Stimulated activated naive B cell treated with anti-CD40 and anti-IgM and Interleukin-4, amounts not matched to agents 10 μg/mL and 1 μg/mL and 100 μg/mL, for 72 hours (primary cell): ENCODE data around the gene PMVK.
"Not testable (repeated sequence)": the region's sequence is repeated elsewhere in the genome, so short reads cannot be mapped to it uniquely, and the experiment has no call there.

Source experiments
- ATAC-seq, 2 donors: fragments of 150-1000 bp; cut with Tn5 transposase; replicated peaks; 2 replicates each; pipeline ENCODE4 v1.10.0; 2021; ENCODE audit warnings: moderate library complexity in 1 of 2
- DNase-seq: peaks from one replicate; pipeline ENCODE4 v3.0.0; 2021
- H3K27ac Mint-ChIP-seq: one replicate; pipeline ENCODE4 v1.8.0; 2022; ENCODE audit warnings: mild to moderate bottlenecking, mixed read lengths
- H3K27me3 Mint-ChIP-seq, 2 donors: one replicate each; pipeline ENCODE4 v1.8.0; 2022; ENCODE audit warnings: mixed read lengths in 2 of 2
- H3K36me3 Mint-ChIP-seq, 2 donors: one replicate each; pipeline ENCODE4 v1.8.0; 2022; ENCODE audit warnings: mixed read lengths in 2 of 2, mild to moderate bottlenecking in 1 of 2
- H3K4me1 Mint-ChIP-seq, 2 donors: one replicate each; pipeline ENCODE4 v1.8.0; 2022; ENCODE audit warnings: mixed read lengths in 2 of 2, mild to moderate bottlenecking in 1 of 2
- H3K4me3 Mint-ChIP-seq, 2 donors: one replicate each; pipeline ENCODE4 v1.8.0; 2022; ENCODE audit warnings: mild to moderate bottlenecking in 2 of 2, mixed read lengths in 2 of 2, moderate library complexity in 1 of 2
- H3K9me3 Mint-ChIP-seq, 2 donors: one replicate each; pipeline ENCODE4 v1.8.0; 2022; ENCODE audit warnings: mixed read lengths in 2 of 2, mild to moderate bottlenecking in 1 of 2

The PMVK gene

DNA sequence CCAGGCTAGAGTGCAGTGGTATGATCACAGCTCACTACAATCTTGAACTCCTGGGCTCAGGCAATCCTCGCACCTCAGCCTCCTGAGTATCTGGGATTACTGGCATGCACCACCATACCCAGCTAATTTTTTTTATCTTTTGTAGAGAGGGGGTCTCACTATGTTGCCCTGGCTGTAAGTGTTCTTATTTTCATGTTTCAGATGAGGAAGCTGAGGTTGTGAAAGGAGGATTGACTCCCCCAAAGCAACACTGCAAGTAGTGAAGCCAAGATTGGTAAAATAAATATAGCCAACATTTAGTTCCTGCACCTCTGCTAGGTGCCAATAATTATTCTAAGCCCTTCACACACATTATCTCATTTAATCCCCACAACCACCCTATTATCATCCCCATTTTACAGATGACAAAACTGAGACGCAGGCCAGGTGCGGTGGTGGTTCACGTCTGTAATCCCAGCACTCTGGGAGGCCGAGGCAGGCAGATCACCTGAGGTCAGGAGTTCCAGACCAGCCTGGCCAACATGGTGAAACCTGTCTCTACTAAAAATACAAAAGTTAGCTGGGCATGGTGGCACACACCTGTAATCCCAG is 2.1 kb downstream of the PMVK start:
- Mint-ChIP-seq H3K36me3 (peaks cover 11 to 17% of the 10 kb centered on the region in 2 donors), H3K9me3 (no peaks in the 10 kb centered on the region), H3K27ac (no peak overlapping the region), H3K27me3 (no peaks in the 10 kb centered on the region), H3K4me1 (peaks cover 24 to 30% of the 10 kb centered on the region in 2 donors), H3K4me3 (peak overlapping the region in 1 of 2 donors; percentile 10)
- DNase-seq, result no peak
- ATAC-seq, result no peak

GRCh38 chr1:154931940-154932487 is 4.5 kb downstream of the PMVK start:
- DNase-seq (no peak), ATAC-seq (no peak)
- Mint-ChIP-seq H3K4me1 (peaks cover 15 to 20% of the 10 kb centered on the region in 2 donors), H3K36me3 (peaks cover 30% of the 10 kb centered on the region in 2 donors), H3K4me3 (no peak overlapping the region), H3K27me3 (no peaks in the 10 kb centered on the region), H3K27ac (no peak overlapping the region), H3K9me3 (no peaks in the 10 kb centered on the region)

GRCh38 chr1:154926201-154926600 is 10.3 kb downstream of the PMVK start:
- Mint-ChIP-seq H3K9me3 (no peaks in the 10 kb centered on the region), H3K4me3 (no peak overlapping the region), H3K4me1 (peaks cover 19 to 25% of the 10 kb centered on the region in 2 donors), H3K27ac (no peak overlapping the region), H3K27me3 (no peaks in the 10 kb centered on the region), H3K36me3 (peaks cover 46 to 65% of the 10 kb centered on the region in 2 donors)
- ATAC-seq (no peak), DNase-seq (no peak)

GRCh38 chr1:154925335-154926170 is 11.0 kb downstream of the PMVK start:
- H3K36me3 Mint-ChIP-seq, result peaks cover 46 to 65% of the 10 kb centered on the region in 2 donors
- H3K4me3 Mint-ChIP-seq, result no peak overlapping the region
- DNase-seq (no peak), ATAC-seq (peak; percentile 50 to 60)
- H3K27me3 Mint-ChIP-seq, result no peaks in the 10 kb centered on the region
- peak overlapping the region; percentile 68 for H3K27ac Mint-ChIP-seq
- H3K4me1 Mint-ChIP-seq, result peaks cover 19 to 25% of the 10 kb centered on the region in 2 donors
- no peaks in the 10 kb centered on the region for H3K9me3 Mint-ChIP-seq

- peaks cover 15 to 25% of the 10 kb centered on the region in 2 donors for H3K4me1 Mint-ChIP-seq
- no peak overlapping the region for H3K27ac Mint-ChIP-seq
- ATAC-seq (no peak), DNase-seq (no peak)
- H3K4me3 Mint-ChIP-seq, result no peak overlapping the region
- peaks cover 36 to 56% of the 10 kb centered on the region in 2 donors for H3K36me3 Mint-ChIP-seq
- H3K9me3 Mint-ChIP-seq, result no peaks in the 10 kb centered on the region
- H3K27me3 Mint-ChIP-seq, result no peaks in the 10 kb centered on the region
These were observed 12.8 kb downstream of the PMVK start for GRCh38 chr1:154923695-154924094.

- no peaks in the 10 kb centered on the region for H3K4me1 Mint-ChIP-seq
These were observed 23.2 kb downstream of the PMVK start for GRCh38 chr1:154913273-154913672.

DNA sequence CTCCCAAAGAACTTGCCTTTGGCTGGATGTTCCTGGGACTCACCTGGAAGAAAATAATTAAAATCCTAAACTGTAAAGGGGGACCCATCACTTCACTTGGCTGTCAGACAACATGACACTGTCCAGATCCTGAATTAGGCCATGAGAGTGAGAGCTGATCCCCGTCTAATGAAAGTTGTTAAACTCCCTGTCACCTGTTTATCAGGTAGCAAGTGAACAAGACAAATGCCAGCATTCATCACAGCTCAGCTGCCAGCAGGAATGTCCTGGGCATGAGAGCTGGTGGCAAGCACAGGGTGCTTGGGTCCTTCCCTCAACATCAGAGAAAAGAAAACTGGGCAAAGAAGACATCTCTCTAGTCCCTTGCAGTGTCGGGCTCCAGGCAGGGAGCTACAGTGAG is 23.8 kb downstream of the PMVK start:
- H3K4me3 Mint-ChIP-seq, result no peak overlapping the region
- ATAC-seq, result no peak
- H3K36me3 Mint-ChIP-seq, result peaks cover 12 to 13% of the 10 kb centered on the region in 2 donors
- peaks cover 0 to 2% of the 10 kb centered on the region in 2 donors for H3K9me3 Mint-ChIP-seq
- DNase-seq, result no peak
- H3K27me3 Mint-ChIP-seq, result no peaks in the 10 kb centered on the region
- peak overlapping the region; percentile 69 for H3K27ac Mint-ChIP-seq
- H3K4me1 Mint-ChIP-seq, result no peaks in the 10 kb centered on the region

More at GRCh38 chr1:154913273-154913672, 23.2 kb downstream of the PMVK start:
- Mint-ChIP-seq H3K27ac (peak overlapping the region; percentile 69), H3K4me3 (no peak overlapping the region), H3K27me3 (no peaks in the 10 kb centered on the region), H3K36me3 (peaks cover 12% of the 10 kb centered on the region in 2 donors), H3K9me3 (peaks cover 0 to 2% of the 10 kb centered on the region in 2 donors)
- DNase-seq (no peak), ATAC-seq (no peak)

DNA sequence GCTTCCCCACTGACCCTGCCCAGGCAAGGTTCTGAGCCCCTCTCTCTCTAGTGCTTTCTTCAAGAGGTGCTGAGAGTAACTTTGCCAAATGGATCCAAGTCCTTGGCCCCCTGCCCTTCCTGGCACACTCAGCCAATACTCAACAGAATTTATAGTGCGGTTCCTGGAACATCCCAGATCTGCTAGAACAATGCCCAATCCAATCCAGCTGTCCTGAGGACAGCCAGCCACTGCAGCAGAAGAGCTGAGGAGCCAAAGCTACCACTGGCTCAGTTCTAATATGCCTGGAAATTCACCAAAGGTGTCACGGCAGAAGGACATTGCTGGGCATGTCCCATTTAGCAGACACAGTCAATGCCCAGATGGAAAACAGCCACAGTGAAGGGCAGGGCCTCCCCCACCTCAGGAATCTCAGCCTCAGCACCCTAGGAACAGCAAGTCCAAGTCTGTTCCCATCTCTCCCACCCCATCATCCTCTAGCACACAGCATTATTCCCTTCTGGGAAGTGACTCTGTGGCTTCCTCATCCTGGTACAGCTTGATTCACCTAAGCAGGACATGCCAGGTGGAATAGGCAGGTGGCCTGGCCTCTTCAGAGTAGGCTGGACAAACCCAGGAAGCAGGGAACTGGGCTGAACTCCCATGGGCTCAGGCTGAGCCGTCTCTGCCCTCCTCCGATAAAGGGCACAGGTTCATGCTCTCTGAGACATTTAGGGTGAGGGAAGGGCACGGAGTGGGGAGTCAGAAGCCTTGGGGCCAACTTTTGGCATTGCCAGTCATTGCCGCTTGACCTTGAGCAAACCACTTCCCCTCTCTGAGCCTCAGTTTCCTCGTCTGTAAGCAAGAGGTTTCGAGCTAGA is 24.6 kb downstream of the PMVK start:
- no peak overlapping the region for H3K4me3 Mint-ChIP-seq
- no peak for ATAC-seq
- peaks cover 10 to 11% of the 10 kb centered on the region in 2 donors for H3K36me3 Mint-ChIP-seq
- no peaks in the 10 kb centered on the region for H3K4me1 Mint-ChIP-seq
- no peak overlapping the region for H3K27ac Mint-ChIP-seq
- peaks cover 0 to 2% of the 10 kb centered on the region in 2 donors for H3K9me3 Mint-ChIP-seq
- DNase-seq, result no peak
- H3K27me3 Mint-ChIP-seq, result no peaks in the 10 kb centered on the region

DNA sequence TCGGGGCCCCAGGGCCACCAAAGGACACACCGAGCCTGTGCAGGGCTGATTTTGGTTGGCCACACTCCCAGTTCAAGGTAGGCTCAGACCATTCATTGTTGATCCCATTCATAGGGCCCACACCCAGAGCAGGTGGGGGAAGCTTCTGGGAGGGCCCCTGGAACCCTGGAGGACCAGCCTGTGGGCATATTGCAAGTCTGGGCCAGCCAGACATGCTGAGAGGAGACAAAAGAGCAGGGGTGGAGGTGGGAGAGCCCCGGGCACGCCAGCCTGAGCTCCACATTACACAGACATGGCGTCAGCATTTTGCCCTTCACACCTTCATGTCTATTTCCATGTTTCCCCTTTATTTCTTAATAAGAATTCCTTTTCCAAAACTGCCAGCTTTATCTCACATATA is 25.7 kb downstream of the PMVK start:
- Mint-ChIP-seq H3K27ac (no peak overlapping the region), H3K27me3 (no peaks in the 10 kb centered on the region), H3K36me3 (peaks cover 1 to 3% of the 10 kb centered on the region in 2 donors)

GRCh38 chr1:154908937-154909336 is 27.6 kb downstream of the PMVK start:
- Mint-ChIP-seq H3K9me3 (no peaks in the 10 kb centered on the region), H3K4me3 (no peak overlapping the region), H3K27ac (no peak overlapping the region), H3K4me1 (no peaks in the 10 kb centered on the region), H3K27me3 (no peaks in the 10 kb centered on the region), H3K36me3 (peaks cover 0 to 1% of the 10 kb centered on the region in 2 donors)
- no peak for ATAC-seq
- no peak for DNase-seq

More for the DNA sequence above, 25.7 kb downstream of the PMVK start:
- H3K9me3 Mint-ChIP-seq, result no peaks in the 10 kb centered on the region
- H3K4me1 Mint-ChIP-seq, result no peaks in the 10 kb centered on the region
- ATAC-seq (no peak), DNase-seq (no peak)
- no peak overlapping the region for H3K4me3 Mint-ChIP-seq

GRCh38 chr1:154908129-154908528 is 28.4 kb downstream of the PMVK start:
- not testable (repeated sequence) for H3K27ac Mint-ChIP-seq, ATAC-seq, H3K9me3 Mint-ChIP-seq, H3K36me3 Mint-ChIP-seq, H3K27me3 Mint-ChIP-seq, H3K4me3 Mint-ChIP-seq, DNase-seq, H3K4me1 Mint-ChIP-seq

DNA sequence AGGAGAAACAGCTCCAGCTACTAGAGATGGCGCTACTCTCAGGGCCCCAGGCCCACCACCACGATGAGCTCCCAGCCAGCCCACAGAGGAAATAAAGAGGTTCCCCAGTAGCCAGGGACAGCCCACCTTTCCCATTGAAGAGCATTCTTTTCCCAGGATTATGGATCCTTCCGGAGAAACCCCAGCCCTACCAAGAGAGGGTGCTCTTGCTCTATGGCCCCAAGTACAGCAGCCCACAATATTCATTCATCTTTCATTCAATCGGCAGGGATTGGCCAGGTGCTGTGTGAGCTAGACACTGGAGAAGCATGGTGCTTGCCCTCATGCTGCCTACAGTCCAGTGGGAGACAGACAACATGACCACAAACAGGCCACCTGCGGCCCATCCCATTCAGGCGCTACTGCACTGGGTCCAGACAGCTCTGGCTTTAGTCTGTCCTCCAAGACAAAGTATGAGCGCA is 29.9 kb downstream of the PMVK start:
- Mint-ChIP-seq H3K9me3 (no peaks in the 10 kb centered on the region), H3K27ac (no peak overlapping the region), H3K4me3 (no peak overlapping the region), H3K36me3 (peaks cover 0 to 1% of the 10 kb centered on the region in 2 donors), H3K27me3 (no peaks in the 10 kb centered on the region), H3K4me1 (no peaks in the 10 kb centered on the region)
- DNase-seq (no peak), ATAC-seq (no peak)

DNA sequence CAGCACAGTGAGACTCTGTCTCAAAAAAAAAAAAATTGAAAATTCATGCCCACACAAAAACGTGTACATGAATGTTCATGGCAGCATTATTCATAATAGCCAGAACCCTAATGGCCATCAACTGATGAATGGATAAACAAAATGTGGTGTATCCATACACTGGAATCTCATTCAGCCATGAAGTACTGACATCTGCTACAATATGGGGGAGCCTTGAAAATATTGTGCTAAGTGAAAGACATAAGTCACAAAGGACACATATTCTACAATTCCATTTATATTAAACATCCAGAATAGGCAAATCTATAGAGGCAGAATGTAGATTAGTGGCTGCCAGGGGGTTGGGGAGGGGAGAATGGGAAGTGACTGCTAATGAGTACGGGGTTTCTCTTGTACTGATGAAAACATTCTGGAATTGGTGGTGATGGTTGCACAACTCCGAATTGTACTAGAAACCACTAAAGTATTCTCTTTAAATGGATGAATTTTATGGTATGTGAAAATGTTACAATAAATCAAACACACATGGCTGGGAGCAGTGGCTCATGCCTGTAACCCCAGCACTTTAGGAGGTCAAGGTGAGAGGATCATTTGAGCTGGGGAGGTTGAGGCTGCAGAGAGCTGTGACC is 33.5 kb downstream of the PMVK start:
- Mint-ChIP-seq H3K27ac (no peak overlapping the region), H3K4me3 (no peak overlapping the region), H3K9me3 (no peaks in the 10 kb centered on the region), H3K36me3 (peaks cover 0 to 1% of the 10 kb centered on the region in 2 donors), H3K4me1 (no peaks in the 10 kb centered on the region), H3K27me3 (no peaks in the 10 kb centered on the region)
- ATAC-seq (no peak), DNase-seq (no peak)
